Measurements from ENCODE around the gene LRRC32.

LRRC32 gene

GRCh38 chr11:76662656-76663485, 7.7 kb downstream of the LRRC32 start:
- DNase-seq (ENCODE audit: low read depth) = no peak

GRCh38 chr11:76661834-76662434, 8.6 kb downstream of the LRRC32 start:
- DNase-seq (ENCODE audit: low read depth) = no peak

GRCh38 chr11:76661306-76661751, 9.2 kb downstream of the LRRC32 start:
- no peak for DNase-seq (ENCODE audit: low read depth)

- DNase-seq (ENCODE audit: low read depth) = no peak
Observed at GRCh38 chr11:76660533-76661305, 9.8 kb downstream of the LRRC32 start.

GRCh38 chr11:76659672-76660532, 10.6 kb downstream of the LRRC32 start:
- DNase-seq (ENCODE audit: low read depth) = no peak

GRCh38 chr11:76658651-76659650, 11.6 kb downstream of the LRRC32 start:
- DNase-seq (ENCODE audit: low read depth) = no peak

- no peak for DNase-seq (ENCODE audit: low read depth)
Observed at GRCh38 chr11:76658231-76658630, 12.3 kb downstream of the LRRC32 start.

GRCh38 chr11:76657187-76658170, 13.1 kb downstream of the LRRC32 start:
- no peak for DNase-seq (ENCODE audit: low read depth)

GRCh38 chr11:76656571-76657081, 13.9 kb downstream of the LRRC32 start:
- no peak for DNase-seq (ENCODE audit: low read depth)

- no peak for DNase-seq (ENCODE audit: low read depth)
Observed at GRCh38 chr11:76656050-76656531, 14.5 kb downstream of the LRRC32 start.

- DNase-seq (ENCODE audit: low read depth) = no peak
Observed at GRCh38 chr11:76655501-76656049, 15.0 kb downstream of the LRRC32 start.

- DNase-seq (ENCODE audit: low read depth) = no peak
Observed at GRCh38 chr11:76654980-76655379, 15.6 kb downstream of the LRRC32 start.

GRCh38 chr11:76654298-76654851, 16.2 kb downstream of the LRRC32 start:
- DNase-seq (ENCODE audit: low read depth) = no peak

- no peak for DNase-seq (ENCODE audit: low read depth)
Observed at GRCh38 chr11:76653674-76654284, 16.8 kb downstream of the LRRC32 start.

- no peak for DNase-seq (ENCODE audit: low read depth)
Observed at GRCh38 chr11:76653012-76653673, 17.4 kb downstream of the LRRC32 start.

- DNase-seq (ENCODE audit: low read depth) = no peak
Observed at GRCh38 chr11:76649851-76650372, 20.6 kb downstream of the LRRC32 start.

GRCh38 chr11:76649011-76649410, 21.5 kb downstream of the LRRC32 start:
- no peak for DNase-seq (ENCODE audit: low read depth)

Data from activated gamma-delta T cell treated with anti-CD3 and anti-CD28 coated beads, Interleukin-2, amount 50 U/mL, for 16 hours (primary cell).